ENCODE data around the gene ZMAT5.

ZMAT5 gene

GRCh38 chr22:29697853-29698598, 68.8 kb downstream of the ZMAT5 start:
- Histone ChIP-seq H3K27me3 (ENCODE audit: insufficient read depth, low read length) (no peaks in the 10 kb centered on the region), H3F3A (ENCODE audit: insufficient read depth, low read length) (no peaks in the 10 kb centered on the region), H4K20me1 (ENCODE audit: insufficient read depth, low read length) (no peaks in the 10 kb centered on the region), H3K4me1 (ENCODE audit: insufficient read depth, low read length, severe bottlenecking) (peaks cover 6% of the 10 kb centered on the region), H3K79me2 (ENCODE audit: insufficient read depth, low read length) (no peaks in the 10 kb centered on the region), H2AFZ (ENCODE audit: low read length) (no peak overlapping the region), H3K36me3 (ENCODE audit: insufficient read depth, low read length) (peaks cover 20% of the 10 kb centered on the region), H3K4me3 (ENCODE audit: low read depth, low read length, poor library complexity, severe bottlenecking) (no peak overlapping the region), H3K9me2 (ENCODE audit: low read depth, low read length) (no peaks in the 10 kb centered on the region), H3K9ac (ENCODE audit: low read length) (no peak overlapping the region), H3K9me3 (ENCODE audit: low read length) (no peaks in the 10 kb centered on the region), H3K4me2 (ENCODE audit: low read length) (no peak overlapping the region), H3K27ac (ENCODE audit: low read depth, low read length, poor library complexity, severe bottlenecking) (no peak overlapping the region)
- TF ChIP-seq CTCF (IDR thresholded peaks at IDR 0.05; ENCODE audit: low read length) (no peak), EZH2 (IDR thresholded peaks at IDR 0.05; ENCODE audit: borderline replicate concordance, low read length) (no peak)

- Histone ChIP-seq H3K4me1 (ENCODE audit: insufficient read depth, low read length, severe bottlenecking) (no peaks in the 10 kb centered on the region), H3K27me3 (ENCODE audit: insufficient read depth, low read length) (no peaks in the 10 kb centered on the region), H3K9me2 (ENCODE audit: low read depth, low read length) (no peaks in the 10 kb centered on the region), H3K9me3 (ENCODE audit: low read length) (no peaks in the 10 kb centered on the region), H4K20me1 (ENCODE audit: insufficient read depth, low read length) (no peaks in the 10 kb centered on the region), H2AFZ (ENCODE audit: low read length) (no peak overlapping the region), H3F3A (ENCODE audit: insufficient read depth, low read length) (no peaks in the 10 kb centered on the region), H3K79me2 (ENCODE audit: insufficient read depth, low read length) (no peaks in the 10 kb centered on the region), H3K27ac (ENCODE audit: low read depth, low read length, poor library complexity, severe bottlenecking) (no peak overlapping the region), H3K36me3 (ENCODE audit: insufficient read depth, low read length) (peaks cover 20% of the 10 kb centered on the region), H3K4me3 (ENCODE audit: low read depth, low read length, poor library complexity, severe bottlenecking) (no peak overlapping the region), H3K4me2 (ENCODE audit: low read length) (no peak overlapping the region), H3K9ac (ENCODE audit: low read length) (no peak overlapping the region)
- no peak for TF ChIP-seq CTCF (IDR thresholded peaks at IDR 0.05; ENCODE audit: low read length)
- no peak for TF ChIP-seq EZH2 (IDR thresholded peaks at IDR 0.05; ENCODE audit: borderline replicate concordance, low read length)
Observed at GRCh38 chr22:29695129-29695926, 71.5 kb downstream of the ZMAT5 start.

- Histone ChIP-seq H3K27ac (ENCODE audit: low read depth, low read length, poor library complexity, severe bottlenecking) (no peak overlapping the region), H3K36me3 (ENCODE audit: insufficient read depth, low read length) (peaks cover 20% of the 10 kb centered on the region), H3K79me2 (ENCODE audit: insufficient read depth, low read length) (no peaks in the 10 kb centered on the region), H3F3A (ENCODE audit: insufficient read depth, low read length) (no peaks in the 10 kb centered on the region), H3K4me1 (ENCODE audit: insufficient read depth, low read length, severe bottlenecking) (no peaks in the 10 kb centered on the region), H3K9ac (ENCODE audit: low read length) (no peak overlapping the region), H3K27me3 (ENCODE audit: insufficient read depth, low read length) (no peaks in the 10 kb centered on the region), H3K9me2 (ENCODE audit: low read depth, low read length) (no peaks in the 10 kb centered on the region), H3K9me3 (ENCODE audit: low read length) (no peaks in the 10 kb centered on the region), H3K4me3 (ENCODE audit: low read depth, low read length, poor library complexity, severe bottlenecking) (no peak overlapping the region), H2AFZ (ENCODE audit: low read length) (no peak overlapping the region), H3K4me2 (ENCODE audit: low read length) (no peak overlapping the region), H4K20me1 (ENCODE audit: insufficient read depth, low read length) (no peaks in the 10 kb centered on the region)
- TF ChIP-seq CTCF (IDR thresholded peaks at IDR 0.05; ENCODE audit: low read length) (no peak), EZH2 (IDR thresholded peaks at IDR 0.05; ENCODE audit: borderline replicate concordance, low read length) (no peak)
Observed at GRCh38 chr22:29693671-29694070, 73.1 kb downstream of the ZMAT5 start.

Measured in OCI-LY1 (cell line).